Type B pancreatic cell (in vitro differentiated cells): ENCODE measurements around the gene MED4. TPM values are rescaled to one million over a fixed set of nuclear protein-coding genes. Genes with fewer than 3 reads are reported as not detected.

Source experiments
- DNase-seq: peaks from one replicate; pipeline ENCODE4 v3.0.0; 2021; ENCODE audit warnings: mixed read lengths; ENCODE audit not compliant: unreplicated experiment; ENCODE audit errors: extremely low spot score
- H3K27ac Mint-ChIP-seq: 2 replicates; pipeline ENCODE4 v1.8.0; 2021; ENCODE audit warnings: mild to moderate bottlenecking, mixed read lengths
- H3K27me3 Mint-ChIP-seq: 2 replicates; pipeline ENCODE4 v1.8.0; 2021; ENCODE audit warnings: mixed read lengths
- H3K36me3 Mint-ChIP-seq: 2 replicates; pipeline ENCODE4 v1.8.0; 2021; ENCODE audit warnings: mixed read lengths
- H3K4me1 Mint-ChIP-seq: one replicate; pipeline ENCODE4 v1.8.0; 2021; ENCODE audit warnings: mixed read lengths; ENCODE audit not compliant: unreplicated experiment
- H3K4me3 Mint-ChIP-seq: 2 replicates; pipeline ENCODE4 v1.8.0; 2021; ENCODE audit warnings: mild to moderate bottlenecking, mixed read lengths
- H3K9me3 Mint-ChIP-seq: 2 replicates; pipeline ENCODE4 v1.8.0; 2021; ENCODE audit warnings: mixed read lengths
- total RNA-seq: library from RNA; stranded (reverse); gene quantifications from 2 replicates; pipeline ENCODE4 v1.2.1, GENCODE V29; 2021; ENCODE audit warnings: low replicate concordance
- TF ChIP-seq, protein P1 (sequence below): fragments of 200-600 bp; sonication (generic); conservative IDR thresholded peaks from 2 replicates; pipeline ENCODE4 v1.5.0; 2021; ENCODE audit warnings: antibody characterized with exemption, mild to moderate bottlenecking

MED4 gene
- total RNA-seq, 1 donor from 2014 or later = 53.1 TPM

DNA sequence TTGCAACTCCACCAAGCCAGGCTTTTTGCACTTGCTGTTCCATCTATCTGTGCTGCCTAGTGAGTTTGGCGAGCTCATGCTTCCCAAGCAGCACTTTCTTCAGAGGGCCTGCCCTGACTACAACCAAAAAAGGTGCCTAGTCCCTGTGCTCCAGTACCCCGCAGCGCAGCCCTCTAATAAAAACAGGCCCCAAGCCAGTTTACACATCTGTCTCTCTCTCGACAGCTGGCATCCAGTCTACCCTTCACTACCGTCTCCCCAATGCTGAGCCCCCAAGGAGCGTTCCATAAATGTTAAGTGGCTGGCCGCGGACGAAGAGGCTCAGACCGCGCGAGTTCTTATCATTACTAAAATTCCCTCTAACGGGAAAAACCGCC is 512 bp downstream of the MED4 start:
- no peak for DNase-seq
- H3K4me3 Mint-ChIP-seq = peak overlapping the region; percentile 93
- no peaks in the 10 kb centered on the region for H3K27me3 Mint-ChIP-seq
- peaks cover 3% of the 10 kb centered on the region for H3K9me3 Mint-ChIP-seq
- H3K36me3 Mint-ChIP-seq = no peaks in the 10 kb centered on the region
- H3K27ac Mint-ChIP-seq = peak overlapping the region; percentile 77
- H3K4me1 Mint-ChIP-seq = peaks cover 25% of the 10 kb centered on the region
- TF ChIP-seq, protein P1, sequence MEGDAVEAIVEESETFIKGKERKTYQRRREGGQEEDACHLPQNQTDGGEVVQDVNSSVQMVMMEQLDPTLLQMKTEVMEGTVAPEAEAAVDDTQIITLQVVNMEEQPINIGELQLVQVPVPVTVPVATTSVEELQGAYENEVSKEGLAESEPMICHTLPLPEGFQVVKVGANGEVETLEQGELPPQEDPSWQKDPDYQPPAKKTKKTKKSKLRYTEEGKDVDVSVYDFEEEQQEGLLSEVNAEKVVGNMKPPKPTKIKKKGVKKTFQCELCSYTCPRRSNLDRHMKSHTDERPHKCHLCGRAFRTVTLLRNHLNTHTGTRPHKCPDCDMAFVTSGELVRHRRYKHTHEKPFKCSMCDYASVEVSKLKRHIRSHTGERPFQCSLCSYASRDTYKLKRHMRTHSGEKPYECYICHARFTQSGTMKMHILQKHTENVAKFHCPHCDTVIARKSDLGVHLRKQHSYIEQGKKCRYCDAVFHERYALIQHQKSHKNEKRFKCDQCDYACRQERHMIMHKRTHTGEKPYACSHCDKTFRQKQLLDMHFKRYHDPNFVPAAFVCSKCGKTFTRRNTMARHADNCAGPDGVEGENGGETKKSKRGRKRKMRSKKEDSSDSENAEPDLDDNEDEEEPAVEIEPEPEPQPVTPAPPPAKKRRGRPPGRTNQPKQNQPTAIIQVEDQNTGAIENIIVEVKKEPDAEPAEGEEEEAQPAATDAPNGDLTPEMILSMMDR = no peak

DNA sequence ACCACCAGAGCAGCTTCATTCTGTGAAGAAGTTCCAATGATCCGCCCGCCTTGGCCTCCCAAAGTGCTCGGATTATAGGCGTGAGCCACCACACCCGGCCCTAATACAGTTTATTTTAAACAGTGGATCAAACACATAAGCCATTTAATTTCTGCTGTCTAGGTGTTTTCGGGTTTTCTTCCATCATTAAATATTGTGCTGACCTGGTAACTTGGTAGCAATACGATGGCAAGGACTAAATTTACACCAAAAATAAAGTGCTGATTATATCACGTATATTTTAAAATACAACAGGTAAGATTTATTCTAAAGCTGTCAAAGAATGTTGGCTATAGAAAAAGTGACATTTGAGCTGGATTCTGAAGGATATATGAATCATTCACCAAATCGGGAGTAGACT is 1.3 kb downstream of the MED4 start:
- H3K27me3 Mint-ChIP-seq = no peaks in the 10 kb centered on the region
- H3K4me3 Mint-ChIP-seq = peak overlapping the region; percentile 93
- peak overlapping the region; percentile 77 for H3K27ac Mint-ChIP-seq
- H3K9me3 Mint-ChIP-seq = peaks cover 3% of the 10 kb centered on the region
- H3K36me3 Mint-ChIP-seq = no peaks in the 10 kb centered on the region
- no peak for DNase-seq
- TF ChIP-seq, protein P1 = no peak
- H3K4me1 Mint-ChIP-seq = peaks cover 28% of the 10 kb centered on the region

DNA sequence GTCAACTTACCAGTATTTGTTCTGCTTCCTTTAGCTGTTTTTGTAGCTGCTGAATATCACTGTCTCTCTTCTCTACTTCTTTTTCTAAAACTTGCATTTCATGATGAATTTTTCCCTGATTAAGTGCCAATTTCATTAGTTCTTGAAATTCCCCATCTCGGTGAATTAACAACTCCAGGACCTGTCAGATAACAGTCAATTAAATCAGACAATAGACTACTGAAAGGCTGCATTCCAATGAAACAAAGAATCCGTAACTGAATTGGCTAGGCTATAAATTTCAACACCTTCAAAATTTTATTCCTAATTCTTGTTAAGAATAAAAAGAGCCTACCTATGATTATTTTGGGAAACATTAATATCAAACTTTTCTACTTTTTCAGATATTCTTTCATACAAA is 8.6 kb downstream of the MED4 start:
- Mint-ChIP-seq H3K27me3 (no peaks in the 10 kb centered on the region), H3K4me3 (no peak overlapping the region), H3K9me3 (no peaks in the 10 kb centered on the region), H3K36me3 (peaks cover 11% of the 10 kb centered on the region), H3K4me1 (peaks cover 6% of the 10 kb centered on the region), H3K27ac (no peak overlapping the region)
- TF ChIP-seq, protein P1 = no peak
- DNase-seq = no peak

DNA sequence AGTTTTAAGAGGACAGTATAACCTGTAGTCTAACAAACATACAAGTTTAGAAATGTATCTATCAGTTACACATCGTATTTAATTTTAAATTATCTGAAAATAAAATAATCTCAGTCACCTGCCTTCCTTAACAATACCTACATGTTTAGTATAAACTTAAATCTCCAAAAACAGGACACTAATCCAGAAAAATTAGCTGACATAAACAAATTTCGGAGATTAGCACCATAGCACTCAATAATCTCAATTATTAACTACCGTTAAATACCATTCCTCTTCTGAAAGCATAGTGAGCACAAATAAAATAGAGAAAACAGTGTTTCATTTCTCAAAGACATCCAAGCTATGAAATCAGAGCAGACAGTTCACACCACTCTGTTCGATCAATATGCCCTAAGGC is 13.2 kb downstream of the MED4 start:
- TF ChIP-seq, protein P1 = no peak
- Mint-ChIP-seq H3K9me3 (no peaks in the 10 kb centered on the region), H3K36me3 (peaks cover 22% of the 10 kb centered on the region)

DNA sequence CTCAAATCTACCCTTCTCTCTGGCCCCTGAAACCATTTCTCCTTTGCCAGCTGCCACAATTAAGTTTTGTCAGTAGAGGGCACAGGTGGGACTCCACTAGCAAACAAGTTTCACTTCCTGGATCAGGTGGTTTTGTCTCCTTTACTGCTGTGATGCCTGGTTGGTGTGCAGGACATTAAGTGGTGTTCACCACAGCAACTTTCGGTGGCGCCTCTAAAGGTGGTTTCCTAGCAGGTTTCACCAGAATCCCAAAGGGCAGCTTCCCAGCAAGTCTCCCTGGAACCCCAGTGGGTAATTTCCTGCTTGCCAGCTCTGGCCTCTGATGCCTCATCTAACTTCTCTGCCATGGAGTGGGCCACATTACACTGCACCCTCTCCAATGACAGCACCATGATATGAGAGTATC is 16.6 kb downstream of the MED4 start:
- no peak for DNase-seq
- no peaks in the 10 kb centered on the region for H3K27me3 Mint-ChIP-seq
- TF ChIP-seq, protein P1 = peak; percentile 16
- H3K27ac Mint-ChIP-seq = no peak overlapping the region
- H3K4me3 Mint-ChIP-seq = no peak overlapping the region
- H3K4me1 Mint-ChIP-seq = no peaks in the 10 kb centered on the region
- H3K9me3 Mint-ChIP-seq = no peaks in the 10 kb centered on the region
- peaks cover 47% of the 10 kb centered on the region for H3K36me3 Mint-ChIP-seq

More for the DNA sequence above, 13.2 kb downstream of the MED4 start:
- H3K27me3 Mint-ChIP-seq = no peaks in the 10 kb centered on the region
- H3K4me3 Mint-ChIP-seq = no peak overlapping the region
- no peak overlapping the region for H3K27ac Mint-ChIP-seq
- DNase-seq = no peak
- H3K4me1 Mint-ChIP-seq = no peaks in the 10 kb centered on the region

DNA sequence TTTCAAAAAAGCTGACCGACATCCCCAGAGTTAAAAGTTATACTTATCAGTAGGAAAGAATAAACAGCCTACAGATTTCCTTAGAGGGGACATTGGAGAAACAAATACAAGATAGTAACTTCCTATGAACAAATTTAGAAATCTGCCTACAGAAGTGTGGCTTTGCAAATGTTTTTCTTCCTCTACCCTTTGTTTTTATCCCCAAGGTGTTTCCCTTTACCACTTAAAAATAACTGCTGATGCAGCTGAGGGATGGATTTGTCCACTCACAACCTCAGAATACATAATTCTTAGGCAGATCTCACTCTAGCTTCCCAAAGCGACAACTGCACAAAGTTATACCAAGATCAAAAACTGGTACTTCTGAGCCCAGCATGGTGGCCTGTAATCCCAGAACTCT is 20.9 kb downstream of the MED4 start:
- TF ChIP-seq, protein P1 = no peak
- Mint-ChIP-seq H3K4me1 (no peaks in the 10 kb centered on the region), H3K27ac (no peak overlapping the region), H3K4me3 (no peak overlapping the region), H3K27me3 (no peaks in the 10 kb centered on the region), H3K9me3 (peaks cover 11% of the 10 kb centered on the region), H3K36me3 (peaks cover 71% of the 10 kb centered on the region)
- no peak for DNase-seq
